NT2/D1 (cell line): Measurements from ENCODE around the gene AGMO.
"Not testable (repeated sequence)": the region's sequence is repeated elsewhere in the genome, so short reads cannot be mapped to it uniquely, and the experiment has no call there.

Experiments
- DNase-seq: peaks from one replicate; pipeline ENCODE4 v3.0.0-alpha.2; 2011; ENCODE audit warnings: low read depth, low spot score
- H3K27me3 ChIP-seq: 2 replicates; pipeline ENCODE4 v1.6.0; 2011; ENCODE audit warnings: mild to moderate bottlenecking; ENCODE audit not compliant: insufficient read length, insufficient read depth
- H3K36me3 ChIP-seq: 2 replicates; pipeline ENCODE4 v1.6.1; 2011; ENCODE audit warnings: mild to moderate bottlenecking, low read length, mixed read lengths; ENCODE audit not compliant: insufficient read depth, insufficient read length
- H3K4me1 ChIP-seq: 2 replicates; pipeline ENCODE4 v1.5.1; 2011; ENCODE audit not compliant: insufficient read depth, insufficient read length
- H3K4me3 ChIP-seq: 2 replicates; pipeline ENCODE4 v1.5.1; 2011; ENCODE audit warnings: low read depth; ENCODE audit not compliant: insufficient read length
- H3K9ac ChIP-seq: 2 replicates; pipeline ENCODE4 v1.6.0; 2011; ENCODE audit warnings: low read depth; ENCODE audit not compliant: insufficient read length
- H3K9me3 ChIP-seq: 2 replicates; pipeline ENCODE4 v1.5.1; 2011; ENCODE audit warnings: mild to moderate bottlenecking, low read length; ENCODE audit not compliant: insufficient read depth
- SUZ12 ChIP-seq: IDR thresholded peaks from 2 replicates; pipeline ENCODE4 v1.6.1; 2011; ENCODE audit not compliant: insufficient read length, insufficient read depth; ENCODE audit errors: extremely low read depth
- YY1 ChIP-seq: IDR thresholded peaks from 2 replicates; pipeline ENCODE4 v1.6.1; 2011; ENCODE audit not compliant: insufficient read length, insufficient read depth
- ZNF274 ChIP-seq: IDR thresholded peaks from 2 replicates; pipeline ENCODE4 v1.6.1; 2011; ENCODE audit warnings: mild to moderate bottlenecking, low read depth, low read length

The AGMO gene

DNA sequence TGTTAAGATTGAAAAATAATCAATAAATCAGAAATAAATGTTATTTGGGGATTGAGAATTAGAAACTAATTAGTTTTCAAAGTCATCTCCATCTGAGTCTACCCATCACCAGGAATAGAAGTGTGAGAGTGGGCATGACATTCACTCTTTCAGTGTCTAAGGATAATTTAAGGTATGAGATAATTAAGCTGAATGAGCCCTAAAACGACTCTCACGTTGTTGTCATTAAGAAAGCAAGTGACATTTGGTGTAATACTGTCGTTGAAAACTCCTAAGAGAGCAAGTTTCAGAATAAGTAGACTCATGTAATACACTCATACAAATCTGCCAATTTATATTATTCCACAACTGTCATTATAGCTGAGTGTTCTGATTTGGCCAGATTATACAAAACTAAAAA lies 7.1 kb downstream of the AGMO start:
- H3K4me3 ChIP-seq, result no peak overlapping the region
- no peaks in the 10 kb centered on the region for H3K4me1 ChIP-seq
- no peak for TF ChIP-seq ZNF274
- no peak for TF ChIP-seq YY1
- TF ChIP-seq SUZ12, result no peak
- DNase-seq, result no peak
- H3K9ac ChIP-seq, result no peak overlapping the region
- H3K9me3 ChIP-seq, result no peaks in the 10 kb centered on the region
- no peaks in the 10 kb centered on the region for H3K27me3 ChIP-seq
- H3K36me3 ChIP-seq, result no peaks in the 10 kb centered on the region

DNA sequence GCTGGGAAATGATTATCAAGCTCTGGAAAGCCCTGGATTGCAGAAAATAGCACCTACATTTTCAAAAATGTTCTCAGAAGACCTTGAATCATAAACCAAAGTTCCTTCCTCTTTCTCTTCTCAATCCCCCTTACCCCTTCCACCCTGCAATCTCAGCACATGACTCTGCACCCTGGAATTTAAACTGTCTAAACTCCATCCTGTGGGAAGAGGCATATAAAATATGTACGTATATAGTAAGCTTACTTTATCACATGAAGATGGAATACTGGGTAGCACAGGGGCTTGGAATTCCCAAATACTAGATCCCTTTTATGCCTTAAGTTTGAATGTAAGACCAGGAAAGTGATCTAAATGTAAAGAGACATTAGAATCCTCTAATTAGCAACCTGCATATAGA lies 7.7 kb downstream of the AGMO start:
- TF ChIP-seq ZNF274 (no peak), YY1 (no peak), SUZ12 (no peak)
- no peaks in the 10 kb centered on the region for H3K27me3 ChIP-seq
- no peaks in the 10 kb centered on the region for H3K9me3 ChIP-seq
- H3K4me1 ChIP-seq, result no peaks in the 10 kb centered on the region
- H3K36me3 ChIP-seq, result no peaks in the 10 kb centered on the region
- no peak overlapping the region for H3K9ac ChIP-seq
- no peak overlapping the region for H3K4me3 ChIP-seq
- no peak for DNase-seq

DNA sequence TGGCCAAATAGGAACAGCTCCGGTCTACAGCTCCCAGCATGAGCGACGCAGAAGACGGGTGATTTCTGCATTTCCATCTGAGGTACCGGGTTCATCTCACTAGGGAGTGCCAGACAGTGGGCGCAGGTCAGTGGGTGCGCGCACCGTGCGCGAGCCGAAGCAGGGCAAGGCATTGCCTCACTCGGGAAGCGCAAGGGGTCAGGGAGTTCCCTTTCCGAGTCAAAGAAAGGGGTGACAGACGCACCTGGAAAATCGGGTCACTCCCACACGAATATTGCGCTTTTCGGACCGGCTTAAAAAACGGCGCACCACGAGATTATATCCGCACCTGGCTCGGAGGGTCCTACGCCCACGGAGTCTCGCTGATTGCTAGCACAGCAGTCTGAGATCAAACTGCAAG lies 14.5 kb downstream of the AGMO start:
- H3K9me3 ChIP-seq, DNase-seq, H3K9ac ChIP-seq, H3K27me3 ChIP-seq, H3K36me3 ChIP-seq, H3K4me1 ChIP-seq: not testable (repeated sequence)
- peak overlapping the region; percentile 6 for H3K4me3 ChIP-seq

DNA sequence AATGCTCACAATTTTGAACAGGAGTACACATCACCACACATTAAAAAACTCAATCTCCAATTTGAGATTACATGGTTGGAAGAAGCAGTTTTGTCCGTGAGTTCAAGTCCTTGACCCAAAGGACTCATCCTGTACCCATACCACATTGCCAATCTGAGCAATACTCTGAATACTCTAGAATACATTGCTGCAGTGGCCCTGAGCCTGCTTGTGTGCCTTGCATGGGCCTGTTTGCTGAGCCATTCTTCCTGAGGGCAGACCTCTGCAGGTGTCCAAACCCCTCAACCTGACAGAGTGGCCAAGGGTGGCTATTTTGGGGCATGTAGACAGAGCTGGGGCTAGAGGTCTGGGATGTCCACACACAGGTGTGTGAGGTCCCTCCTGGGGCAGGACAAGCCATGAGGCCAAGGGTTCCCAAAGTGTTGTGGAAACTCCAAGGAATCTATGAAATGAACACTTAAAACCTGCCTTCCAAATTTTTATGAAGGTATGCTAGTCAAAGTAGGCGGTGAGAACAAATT lies 15.5 kb downstream of the AGMO start:
- TF ChIP-seq SUZ12, result no peak
- TF ChIP-seq YY1, result no peak
- TF ChIP-seq ZNF274, result no peak
- Histone ChIP-seq H3K9ac (no peak overlapping the region), H3K27me3 (no peaks in the 10 kb centered on the region), H3K9me3 (no peaks in the 10 kb centered on the region), H3K4me1 (no peaks in the 10 kb centered on the region), H3K36me3 (no peaks in the 10 kb centered on the region), H3K4me3 (no peak overlapping the region)
- no peak for DNase-seq

DNA sequence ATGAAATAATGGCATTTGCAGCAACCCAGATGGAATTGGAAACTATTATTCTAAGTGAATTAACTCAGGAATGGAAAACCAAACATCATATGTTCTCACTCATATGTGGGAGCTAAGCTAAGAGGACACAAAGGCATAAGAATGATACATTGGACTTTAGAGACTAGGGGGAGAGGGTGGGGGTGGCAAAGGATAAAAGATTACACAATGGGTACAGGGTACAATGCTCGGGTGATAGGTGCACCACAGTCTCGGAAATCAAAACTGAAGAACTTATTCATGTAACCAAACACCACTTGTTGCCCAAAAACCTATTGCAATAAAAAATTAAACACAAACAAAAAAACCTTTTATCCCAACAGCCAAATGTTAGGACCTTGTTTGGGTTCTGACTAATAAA lies 17.8 kb downstream of the AGMO start:
- Histone ChIP-seq H3K4me1 (no peaks in the 10 kb centered on the region), H3K9me3 (no peaks in the 10 kb centered on the region; the same call in 1 of the 2 replicates), H3K9ac (no peak overlapping the region), H3K36me3 (no peaks in the 10 kb centered on the region), H3K4me3 (no peak overlapping the region), H3K27me3 (no peaks in the 10 kb centered on the region)
- DNase-seq, result no peak
- TF ChIP-seq ZNF274, result no peak
- no peak for TF ChIP-seq YY1
- no peak for TF ChIP-seq SUZ12

DNA sequence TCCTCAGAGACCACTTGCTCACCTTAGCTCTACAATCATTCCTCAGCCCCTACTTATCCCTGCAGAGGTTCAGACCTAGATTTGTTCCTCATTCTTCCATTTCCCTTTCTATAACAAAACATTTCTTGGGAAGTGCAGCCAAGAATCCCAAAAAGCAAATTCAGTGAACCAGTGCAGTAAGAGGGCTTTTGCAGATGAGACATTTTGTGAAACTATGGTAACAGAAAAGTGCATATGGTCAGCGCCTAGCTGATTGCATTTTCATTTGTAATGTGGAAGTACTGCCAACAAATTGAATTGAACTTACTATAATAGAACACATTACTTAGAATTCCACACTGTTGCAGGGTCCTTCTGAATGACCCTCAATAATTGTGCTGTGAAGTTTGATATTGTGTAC lies 18.6 kb downstream of the AGMO start:
- no peak overlapping the region for H3K4me3 ChIP-seq
- H3K4me1 ChIP-seq, result no peaks in the 10 kb centered on the region
- DNase-seq, result no peak
- H3K9me3 ChIP-seq, result no peaks in the 10 kb centered on the region; the same call in 1 of the 2 replicates
- no peak overlapping the region for H3K9ac ChIP-seq
- no peaks in the 10 kb centered on the region for H3K36me3 ChIP-seq
- TF ChIP-seq YY1 (no peak), ZNF274 (no peak), SUZ12 (no peak)
- H3K27me3 ChIP-seq, result no peaks in the 10 kb centered on the region

DNA sequence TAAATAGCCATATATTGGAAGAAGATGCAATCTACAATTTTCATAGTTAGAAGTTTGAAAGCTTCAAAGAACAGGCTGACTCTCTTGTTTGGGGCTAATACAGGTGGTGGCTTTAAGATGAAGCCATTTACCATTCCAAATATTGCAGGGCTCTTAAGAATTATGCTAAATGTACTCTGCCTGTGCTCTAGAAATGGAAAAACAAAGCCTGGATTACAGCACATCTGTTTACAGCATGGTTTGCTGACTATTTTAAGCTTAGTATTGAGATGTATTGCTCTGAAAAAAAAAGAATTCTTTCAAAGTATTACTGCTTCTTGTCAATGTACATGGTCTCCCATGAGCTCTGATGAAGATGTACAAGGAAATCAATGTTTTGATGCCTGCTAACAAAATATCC lies 34.2 kb downstream of the AGMO start:
- Histone ChIP-seq H3K9ac (no peak overlapping the region), H3K4me1 (no peaks in the 10 kb centered on the region), H3K4me3 (no peak overlapping the region), H3K36me3 (no peaks in the 10 kb centered on the region), H3K27me3 (no peaks in the 10 kb centered on the region), H3K9me3 (no peaks in the 10 kb centered on the region)
- TF ChIP-seq YY1 (no peak), SUZ12 (no peak), ZNF274 (no peak)
- no peak for DNase-seq

DNA sequence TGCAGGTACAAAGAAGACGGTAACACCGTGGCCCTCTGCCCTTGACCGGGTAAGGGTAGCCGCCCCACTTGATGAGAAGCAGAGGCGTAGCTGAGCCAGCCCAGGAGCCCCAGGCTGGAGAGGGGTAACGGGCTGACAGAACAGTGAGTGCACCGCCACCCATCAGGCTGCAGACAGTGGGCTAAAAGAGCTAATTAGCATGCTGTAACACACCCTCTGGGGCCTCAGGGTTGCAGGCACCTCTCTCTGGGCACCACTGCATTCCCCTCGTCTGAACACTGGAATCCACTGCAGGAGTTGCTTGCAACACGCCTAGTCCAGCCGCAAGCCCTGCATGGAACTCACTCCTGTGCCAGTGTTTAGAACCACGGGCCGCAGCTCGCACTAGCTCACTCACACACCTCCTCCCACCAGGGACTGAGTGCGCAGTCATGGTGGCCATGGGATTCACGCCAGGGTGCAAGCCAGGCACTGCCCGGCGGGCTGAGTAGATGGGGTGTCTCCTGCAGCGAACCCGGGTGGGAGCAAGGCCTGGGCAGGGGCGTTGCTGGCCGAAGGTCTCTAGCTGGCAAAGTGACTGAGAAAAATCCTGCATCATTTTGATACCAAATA lies 36.1 kb downstream of the AGMO start:
- no peaks in the 10 kb centered on the region for H3K27me3 ChIP-seq
- TF ChIP-seq YY1, result no peak
- TF ChIP-seq ZNF274, result no peak
- TF ChIP-seq SUZ12, result no peak
- H3K9me3 ChIP-seq, result no peaks in the 10 kb centered on the region

More for the DNA sequence above, 36.1 kb downstream of the AGMO start:
- Histone ChIP-seq H3K9ac (no peak overlapping the region), H3K36me3 (no peaks in the 10 kb centered on the region), H3K4me3 (no peak overlapping the region), H3K4me1 (no peaks in the 10 kb centered on the region)
- DNase-seq, result no peak
